Right atrium auricular region (tissue), 2 donors: ENCODE results near the gene ZSWIM9. TPM values are rescaled to one million over a fixed set of nuclear protein-coding genes. Genes with fewer than 3 reads are reported as not detected.

Experiments
- DNase-seq: peaks from one replicate; pipeline ENCODE4 v3.0.0-alpha.2; 2019; ENCODE audit warnings: low spot score
- H3K27ac ChIP-seq, 2 donors: fragments of 200-600 bp; sonication (generic); 1 replicate in 1 of 2; 2 replicates in 1 of 2; pipeline ENCODE4 v1.5.1; 2016 to 2019
- H3K27me3 ChIP-seq, 2 donors: fragments of 200-600 bp; sonication (generic); one replicate each; pipeline versions ENCODE4 v1.5.1 to v1.6.0; 2017 to 2019
- H3K36me3 ChIP-seq: fragments of 200-600 bp; sonication (generic); one replicate; pipeline ENCODE4 v1.5.1; 2016
- H3K4me1 ChIP-seq, 2 donors: fragments of 200-600 bp; sonication (generic); one replicate each; pipeline versions ENCODE4 v1.5.1 to v1.6.0; 2017 to 2019
- H3K4me3 ChIP-seq, 2 donors: fragments of 200-600 bp; sonication (generic); 1 replicate in 1 of 2; 2 replicates in 1 of 2; pipeline ENCODE4 v1.5.1; 2017 to 2019; ENCODE audit warnings: mild to moderate bottlenecking in 1 of 2, moderate library complexity in 1 of 2
- H3K9me3 ChIP-seq, 2 donors: fragments of 200-600 bp; sonication (generic); one replicate each; pipeline ENCODE4 v1.5.1; 2019
- CTCF ChIP-seq, 2 donors: fragments of 200-600 bp; sonication (generic); IDR thresholded peaks; one replicate each; pipeline ENCODE4 v1.5.1; 2019; ENCODE audit warnings: antibody characterized with exemption in 2 of 2
- total RNA-seq, 2 donors: library from RNA; depleted of rRNA; stranded (reverse); fragments of >200 nt; gene quantifications; one replicate each; pipeline ENCODE4 v1.1.0, GENCODE V29; 2016

The ZSWIM9 gene
- total RNA-seq: 1 to 10 TPM; 1.5 to 2.8 TPM

- Histone ChIP-seq H3K27ac (peak within 1 kb of the TSS; percentile 95 to 98), H3K36me3 (no peaks in the 10 kb centered on the region), H3K4me3 (peak within 1 kb of the TSS; percentile 75 to 92), H3K27me3 (no peaks in the 10 kb centered on the region), H3K4me1 (peaks cover 0 to 14% of the 10 kb centered on the region in 2 donors), H3K9me3 (no peaks in the 10 kb centered on the region)
- peak in 1 of 2 donors; percentile 58 for TF ChIP-seq CTCF (IDR thresholded peaks at IDR 0.05)
- DNase-seq: peak; percentile 86
Measured at GRCh38 chr19:48169939-48170803, at the start of gene ZSWIM9, which contains the start of gene LIG1. ZSWIM9 (plus strand) TSS chr19:48170680; CDS start chr19:48171803, 1,123 bp downstream. LIG1 (minus strand) TSS chr19:48170344; CDS start chr19:48165566, 4,778 bp downstream.

GRCh38 chr19:48121066-48121465 is 49.4 kb upstream of the ZSWIM9 start:
- no peaks in the 10 kb centered on the region for H3K27me3 ChIP-seq
- DNase-seq: no peak
- H3K4me1 ChIP-seq: peaks cover 0 to 7% of the 10 kb centered on the region in 2 donors
- no peak overlapping the region for H3K4me3 ChIP-seq
- TF ChIP-seq CTCF (IDR thresholded peaks at IDR 0.05): no peak
- H3K36me3 ChIP-seq: no peaks in the 10 kb centered on the region
- H3K9me3 ChIP-seq: no peaks in the 10 kb centered on the region
- no peak overlapping the region for H3K27ac ChIP-seq

DNA sequence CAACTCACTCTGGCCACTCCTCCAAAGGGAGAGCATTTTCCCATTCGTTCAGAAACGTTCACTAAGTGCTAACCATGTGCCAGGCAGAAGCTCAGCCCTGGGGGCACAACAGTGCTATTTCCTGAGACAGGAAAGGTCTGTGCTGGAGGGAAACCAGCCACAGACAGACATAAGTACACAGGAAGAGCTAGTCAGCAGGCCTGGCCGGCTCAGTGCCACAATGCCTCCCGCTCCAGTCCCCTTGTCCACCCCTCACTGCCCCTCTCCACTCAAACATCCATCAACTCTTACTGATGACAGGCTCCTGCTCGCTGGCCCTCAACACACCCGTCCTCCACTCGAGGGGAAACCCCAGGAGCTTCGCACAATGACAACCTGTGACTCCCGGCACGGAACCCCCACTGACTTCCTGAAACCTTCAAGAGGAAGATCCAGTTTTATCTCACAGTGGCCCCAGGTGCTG is 48.5 kb upstream of the ZSWIM9 start:
- Histone ChIP-seq H3K9me3 (no peaks in the 10 kb centered on the region), H3K27me3 (no peaks in the 10 kb centered on the region), H3K27ac (peak overlapping the region in 1 of 2 donors; percentile 7), H3K4me3 (no peak overlapping the region), H3K4me1 (peaks cover 0 to 7% of the 10 kb centered on the region in 2 donors), H3K36me3 (no peaks in the 10 kb centered on the region)
- no peak for TF ChIP-seq CTCF (IDR thresholded peaks at IDR 0.05)
- DNase-seq: no peak

DNA sequence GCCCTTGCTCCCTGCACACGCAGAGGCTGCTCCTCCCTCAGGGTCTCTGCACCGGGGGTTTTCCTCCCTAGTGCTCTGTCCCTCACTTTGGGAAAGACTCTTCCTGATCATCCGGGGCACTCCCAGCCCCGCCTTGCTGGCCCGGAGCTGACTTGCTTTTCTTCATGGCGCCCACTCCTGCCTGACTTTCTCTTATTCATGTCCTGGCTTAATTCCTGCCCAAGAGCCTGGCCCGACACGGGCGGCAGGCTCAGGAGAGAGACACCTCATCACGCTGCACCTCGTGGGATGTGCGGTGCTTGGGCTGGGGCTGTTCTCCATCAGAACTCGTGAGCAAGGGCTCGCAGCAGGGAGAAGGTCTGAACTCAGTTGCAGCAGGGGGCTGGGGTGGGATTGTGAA is 48.1 kb upstream of the ZSWIM9 start:
- Histone ChIP-seq H3K27me3 (no peaks in the 10 kb centered on the region), H3K36me3 (no peaks in the 10 kb centered on the region), H3K27ac (peak overlapping the region in 1 of 2 donors; percentile 7), H3K9me3 (no peaks in the 10 kb centered on the region), H3K4me3 (no peak overlapping the region), H3K4me1 (peaks cover 0 to 7% of the 10 kb centered on the region in 2 donors)
- no peak for TF ChIP-seq CTCF (IDR thresholded peaks at IDR 0.05)
- no peak for DNase-seq

DNA sequence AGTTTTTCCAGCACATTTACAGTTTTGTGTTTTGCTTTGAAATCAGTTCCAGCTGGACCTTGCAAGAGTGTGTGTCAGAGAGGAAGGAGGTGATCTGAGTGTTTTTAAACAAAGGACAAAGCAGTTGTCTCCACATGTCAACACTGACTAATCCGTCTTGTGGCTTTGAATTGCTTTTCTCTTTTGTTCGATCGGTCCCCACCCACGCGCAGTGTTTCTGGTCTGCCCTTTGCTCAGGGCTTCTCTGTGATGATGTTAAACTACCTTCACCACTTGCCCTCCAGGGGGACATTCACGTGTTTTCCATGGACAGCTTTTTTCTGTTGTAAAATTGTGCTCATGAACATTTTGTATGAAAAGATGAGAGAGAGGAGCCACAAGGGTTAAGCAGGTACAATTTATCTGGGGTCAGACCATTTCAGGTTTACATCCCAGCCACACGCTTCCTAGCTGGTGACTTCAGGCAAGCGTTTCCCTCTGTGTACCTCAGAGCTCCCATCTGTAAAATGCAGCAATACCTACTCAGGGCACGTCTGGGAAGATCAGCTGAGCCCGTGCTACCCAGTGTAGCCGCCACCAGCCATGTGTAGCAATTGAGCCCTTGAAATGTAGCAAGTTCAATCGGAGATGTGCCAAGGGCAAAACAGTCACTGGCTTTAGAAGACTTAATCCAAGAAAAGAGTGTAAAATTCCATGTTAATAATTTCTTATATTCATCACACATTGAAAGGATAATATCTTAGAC is 46.4 kb upstream of the ZSWIM9 start:
- no peak overlapping the region for H3K4me3 ChIP-seq
- no peaks in the 10 kb centered on the region for H3K9me3 ChIP-seq
- H3K27me3 ChIP-seq: no peaks in the 10 kb centered on the region
- no peaks in the 10 kb centered on the region for H3K36me3 ChIP-seq
- H3K4me1 ChIP-seq: peaks cover 0 to 7% of the 10 kb centered on the region in 2 donors
- H3K27ac ChIP-seq: no peak overlapping the region
- TF ChIP-seq CTCF (IDR thresholded peaks at IDR 0.05): no peak
- DNase-seq: no peak
